WTC11 (cell line): Measurements from ENCODE around the gene FLNA. TPM values are rescaled to one million over a fixed set of nuclear protein-coding genes. Genes with fewer than 3 reads are reported as not detected.

ENCODE experiments used
- ATAC-seq: fragments of 200-7000 bp; cut with Tn5 transposase; 2 replicates; pipeline ENCODE4 v1.10.0; 2021; ENCODE audit warnings: mild to moderate bottlenecking, moderate library complexity
- CTCF ChIA-PET: fragments of 300-600 bp; sonication (Branson Sonifier 250); formaldehyde crosslinking; loops from one replicate; lab custom pipeline; 2021; ENCODE audit warnings: antibody characterized with exemption; lab: Charles Lee
- POLR2A ChIA-PET: fragments of 350-600 bp; sonication (Branson Sonifier 250); formaldehyde crosslinking; loops from one replicate; lab custom pipeline; 2021; ENCODE audit warnings: antibody characterized with exemption; lab: Charles Lee
- DNase-seq: peaks from one replicate; pipeline ENCODE4 v3.0.0; 2021; ENCODE audit warnings: low spot score
- H3K27ac Mint-ChIP-seq: 2 replicates; pipeline ENCODE4 v1.8.0; 2021; ENCODE audit warnings: mixed read lengths
- H3K27me3 Mint-ChIP-seq: 2 replicates; pipeline ENCODE4 v1.8.0; 2021; ENCODE audit warnings: low read depth, mild to moderate bottlenecking, moderate library complexity, mixed read lengths
- H3K36me3 Mint-ChIP-seq: 2 replicates; pipeline ENCODE4 v1.8.0; 2021; ENCODE audit warnings: mixed read lengths
- H3K4me1 Mint-ChIP-seq: 2 replicates; pipeline ENCODE4 v1.8.0; 2022; ENCODE audit warnings: mixed read lengths
- H3K4me3 Mint-ChIP-seq: 2 replicates; pipeline ENCODE4 v1.8.0; 2021; ENCODE audit warnings: mild to moderate bottlenecking, moderate library complexity, mixed read lengths
- H3K9me3 Mint-ChIP-seq: 2 replicates; pipeline ENCODE4 v1.8.0; 2021; ENCODE audit warnings: mixed read lengths
- CREM ChIP-seq: sonication (generic); formaldehyde crosslinking; IDR thresholded peaks from 2 replicates; pipeline ENCODE4 v1.8.1; 2022; ENCODE audit warnings: mild to moderate bottlenecking, missing genetic modification reagents, moderate library complexity
- E2F5 ChIP-seq: sonication (generic); formaldehyde crosslinking; IDR thresholded peaks from 2 replicates; pipeline ENCODE4 v1.8.1; 2022; ENCODE audit warnings: mild to moderate bottlenecking, moderate library complexity, missing genetic modification reagents
- FOXP1 ChIP-seq: sonication (generic); formaldehyde crosslinking; IDR thresholded peaks from 2 replicates; pipeline ENCODE4 v1.8.0; 2022; ENCODE audit warnings: missing genetic modification reagents, mild to moderate bottlenecking, moderate library complexity, borderline replicate concordance
- IRF1 ChIP-seq: sonication (generic); formaldehyde crosslinking; IDR thresholded peaks from 2 replicates; pipeline ENCODE4 v1.8.0; 2023; ENCODE audit warnings: missing genetic modification reagents
- MXD4 ChIP-seq: fragments of 250-450 bp; sonication (Bioruptor Pico); IDR thresholded peaks from 2 replicates; pipeline ENCODE4 v1.8.0; 2021; ENCODE audit warnings: mild to moderate bottlenecking, moderate library complexity, borderline replicate concordance
- NFE2L1 ChIP-seq: sonication (generic); formaldehyde crosslinking; IDR thresholded peaks from 2 replicates; pipeline ENCODE4 v1.8.1; 2023; ENCODE audit warnings: missing genetic modification reagents
- USF1 ChIP-seq: sonication (generic); formaldehyde crosslinking; IDR thresholded peaks from 2 replicates; pipeline ENCODE4 v1.8.0; 2022; ENCODE audit warnings: mild to moderate bottlenecking, missing genetic modification reagents
- total RNA-seq: library from RNA; stranded (reverse); gene quantifications from 3 replicates; pipeline ENCODE4 v1.2.3, GENCODE V29; 2021
- TF ChIP-seq, protein P1 (sequence below): fragments of 250-450 bp; sonication (Bioruptor Pico); IDR thresholded peaks from 2 replicates; pipeline ENCODE4 v1.9.0; 2021; ENCODE audit warnings: mild to moderate bottlenecking, borderline replicate concordance
- TF ChIP-seq, protein P2 (sequence below): sonication (generic); formaldehyde crosslinking; IDR thresholded peaks from 2 replicates; pipeline ENCODE4 v1.8.1; 2022; ENCODE audit warnings: missing genetic modification reagents, borderline replicate concordance
- TF ChIP-seq, protein P3 (sequence below): sonication (generic); formaldehyde crosslinking; IDR thresholded peaks from 2 replicates; pipeline ENCODE4 v1.8.0; 2023; ENCODE audit warnings: missing genetic modification reagents, mild to moderate bottlenecking, borderline replicate concordance
- TF ChIP-seq, protein P4 (sequence below): sonication (generic); formaldehyde crosslinking; IDR thresholded peaks from 2 replicates; pipeline ENCODE4 v1.8.0; 2023; ENCODE audit warnings: mild to moderate bottlenecking, missing genetic modification reagents

FLNA gene
- total RNA-seq, 1 experiment from 2014 or later = 1,017 TPM

- TF ChIP-seq, protein P1, sequence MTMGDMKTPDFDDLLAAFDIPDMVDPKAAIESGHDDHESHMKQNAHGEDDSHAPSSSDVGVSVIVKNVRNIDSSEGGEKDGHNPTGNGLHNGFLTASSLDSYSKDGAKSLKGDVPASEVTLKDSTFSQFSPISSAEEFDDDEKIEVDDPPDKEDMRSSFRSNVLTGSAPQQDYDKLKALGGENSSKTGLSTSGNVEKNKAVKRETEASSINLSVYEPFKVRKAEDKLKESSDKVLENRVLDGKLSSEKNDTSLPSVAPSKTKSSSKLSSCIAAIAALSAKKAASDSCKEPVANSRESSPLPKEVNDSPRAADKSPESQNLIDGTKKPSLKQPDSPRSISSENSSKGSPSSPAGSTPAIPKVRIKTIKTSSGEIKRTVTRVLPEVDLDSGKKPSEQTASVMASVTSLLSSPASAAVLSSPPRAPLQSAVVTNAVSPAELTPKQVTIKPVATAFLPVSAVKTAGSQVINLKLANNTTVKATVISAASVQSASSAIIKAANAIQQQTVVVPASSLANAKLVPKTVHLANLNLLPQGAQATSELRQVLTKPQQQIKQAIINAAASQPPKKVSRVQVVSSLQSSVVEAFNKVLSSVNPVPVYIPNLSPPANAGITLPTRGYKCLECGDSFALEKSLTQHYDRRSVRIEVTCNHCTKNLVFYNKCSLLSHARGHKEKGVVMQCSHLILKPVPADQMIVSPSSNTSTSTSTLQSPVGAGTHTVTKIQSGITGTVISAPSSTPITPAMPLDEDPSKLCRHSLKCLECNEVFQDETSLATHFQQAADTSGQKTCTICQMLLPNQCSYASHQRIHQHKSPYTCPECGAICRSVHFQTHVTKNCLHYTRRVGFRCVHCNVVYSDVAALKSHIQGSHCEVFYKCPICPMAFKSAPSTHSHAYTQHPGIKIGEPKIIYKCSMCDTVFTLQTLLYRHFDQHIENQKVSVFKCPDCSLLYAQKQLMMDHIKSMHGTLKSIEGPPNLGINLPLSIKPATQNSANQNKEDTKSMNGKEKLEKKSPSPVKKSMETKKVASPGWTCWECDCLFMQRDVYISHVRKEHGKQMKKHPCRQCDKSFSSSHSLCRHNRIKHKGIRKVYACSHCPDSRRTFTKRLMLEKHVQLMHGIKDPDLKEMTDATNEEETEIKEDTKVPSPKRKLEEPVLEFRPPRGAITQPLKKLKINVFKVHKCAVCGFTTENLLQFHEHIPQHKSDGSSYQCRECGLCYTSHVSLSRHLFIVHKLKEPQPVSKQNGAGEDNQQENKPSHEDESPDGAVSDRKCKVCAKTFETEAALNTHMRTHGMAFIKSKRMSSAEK (CRISPR knock-in tag) = no peak
- no peak for TF ChIP-seq IRF1
- TF ChIP-seq, protein P2, sequence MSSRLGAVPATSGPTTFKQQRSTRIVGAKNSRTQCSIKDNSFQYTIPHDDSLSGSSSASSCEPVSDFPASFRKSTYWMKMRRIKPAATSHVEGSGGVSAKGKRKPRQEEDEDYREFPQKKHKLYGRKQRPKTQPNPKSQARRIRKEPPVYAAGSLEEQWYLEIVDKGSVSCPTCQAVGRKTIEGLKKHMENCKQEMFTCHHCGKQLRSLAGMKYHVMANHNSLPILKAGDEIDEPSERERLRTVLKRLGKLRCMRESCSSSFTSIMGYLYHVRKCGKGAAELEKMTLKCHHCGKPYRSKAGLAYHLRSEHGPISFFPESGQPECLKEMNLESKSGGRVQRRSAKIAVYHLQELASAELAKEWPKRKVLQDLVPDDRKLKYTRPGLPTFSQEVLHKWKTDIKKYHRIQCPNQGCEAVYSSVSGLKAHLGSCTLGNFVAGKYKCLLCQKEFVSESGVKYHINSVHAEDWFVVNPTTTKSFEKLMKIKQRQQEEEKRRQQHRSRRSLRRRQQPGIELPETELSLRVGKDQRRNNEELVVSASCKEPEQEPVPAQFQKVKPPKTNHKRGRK = no peak
- peak; percentile 88 for TF ChIP-seq CREM (CRISPR knock-in tag)
- TF ChIP-seq MXD4 (CRISPR knock-in tag) = no peak
- peak; percentile 69 for TF ChIP-seq FOXP1 (CRISPR knock-in tag)
- TF ChIP-seq, protein P3, sequence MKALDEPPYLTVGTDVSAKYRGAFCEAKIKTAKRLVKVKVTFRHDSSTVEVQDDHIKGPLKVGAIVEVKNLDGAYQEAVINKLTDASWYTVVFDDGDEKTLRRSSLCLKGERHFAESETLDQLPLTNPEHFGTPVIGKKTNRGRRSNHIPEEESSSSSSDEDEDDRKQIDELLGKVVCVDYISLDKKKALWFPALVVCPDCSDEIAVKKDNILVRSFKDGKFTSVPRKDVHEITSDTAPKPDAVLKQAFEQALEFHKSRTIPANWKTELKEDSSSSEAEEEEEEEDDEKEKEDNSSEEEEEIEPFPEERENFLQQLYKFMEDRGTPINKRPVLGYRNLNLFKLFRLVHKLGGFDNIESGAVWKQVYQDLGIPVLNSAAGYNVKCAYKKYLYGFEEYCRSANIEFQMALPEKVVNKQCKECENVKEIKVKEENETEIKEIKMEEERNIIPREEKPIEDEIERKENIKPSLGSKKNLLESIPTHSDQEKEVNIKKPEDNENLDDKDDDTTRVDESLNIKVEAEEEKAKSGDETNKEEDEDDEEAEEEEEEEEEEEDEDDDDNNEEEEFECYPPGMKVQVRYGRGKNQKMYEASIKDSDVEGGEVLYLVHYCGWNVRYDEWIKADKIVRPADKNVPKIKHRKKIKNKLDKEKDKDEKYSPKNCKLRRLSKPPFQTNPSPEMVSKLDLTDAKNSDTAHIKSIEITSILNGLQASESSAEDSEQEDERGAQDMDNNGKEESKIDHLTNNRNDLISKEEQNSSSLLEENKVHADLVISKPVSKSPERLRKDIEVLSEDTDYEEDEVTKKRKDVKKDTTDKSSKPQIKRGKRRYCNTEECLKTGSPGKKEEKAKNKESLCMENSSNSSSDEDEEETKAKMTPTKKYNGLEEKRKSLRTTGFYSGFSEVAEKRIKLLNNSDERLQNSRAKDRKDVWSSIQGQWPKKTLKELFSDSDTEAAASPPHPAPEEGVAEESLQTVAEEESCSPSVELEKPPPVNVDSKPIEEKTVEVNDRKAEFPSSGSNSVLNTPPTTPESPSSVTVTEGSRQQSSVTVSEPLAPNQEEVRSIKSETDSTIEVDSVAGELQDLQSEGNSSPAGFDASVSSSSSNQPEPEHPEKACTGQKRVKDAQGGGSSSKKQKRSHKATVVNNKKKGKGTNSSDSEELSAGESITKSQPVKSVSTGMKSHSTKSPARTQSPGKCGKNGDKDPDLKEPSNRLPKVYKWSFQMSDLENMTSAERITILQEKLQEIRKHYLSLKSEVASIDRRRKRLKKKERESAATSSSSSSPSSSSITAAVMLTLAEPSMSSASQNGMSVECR = 0 out of 2 replicates have a peak, but pooled peaks have one; percentile 28
- TF ChIP-seq, protein P4, sequence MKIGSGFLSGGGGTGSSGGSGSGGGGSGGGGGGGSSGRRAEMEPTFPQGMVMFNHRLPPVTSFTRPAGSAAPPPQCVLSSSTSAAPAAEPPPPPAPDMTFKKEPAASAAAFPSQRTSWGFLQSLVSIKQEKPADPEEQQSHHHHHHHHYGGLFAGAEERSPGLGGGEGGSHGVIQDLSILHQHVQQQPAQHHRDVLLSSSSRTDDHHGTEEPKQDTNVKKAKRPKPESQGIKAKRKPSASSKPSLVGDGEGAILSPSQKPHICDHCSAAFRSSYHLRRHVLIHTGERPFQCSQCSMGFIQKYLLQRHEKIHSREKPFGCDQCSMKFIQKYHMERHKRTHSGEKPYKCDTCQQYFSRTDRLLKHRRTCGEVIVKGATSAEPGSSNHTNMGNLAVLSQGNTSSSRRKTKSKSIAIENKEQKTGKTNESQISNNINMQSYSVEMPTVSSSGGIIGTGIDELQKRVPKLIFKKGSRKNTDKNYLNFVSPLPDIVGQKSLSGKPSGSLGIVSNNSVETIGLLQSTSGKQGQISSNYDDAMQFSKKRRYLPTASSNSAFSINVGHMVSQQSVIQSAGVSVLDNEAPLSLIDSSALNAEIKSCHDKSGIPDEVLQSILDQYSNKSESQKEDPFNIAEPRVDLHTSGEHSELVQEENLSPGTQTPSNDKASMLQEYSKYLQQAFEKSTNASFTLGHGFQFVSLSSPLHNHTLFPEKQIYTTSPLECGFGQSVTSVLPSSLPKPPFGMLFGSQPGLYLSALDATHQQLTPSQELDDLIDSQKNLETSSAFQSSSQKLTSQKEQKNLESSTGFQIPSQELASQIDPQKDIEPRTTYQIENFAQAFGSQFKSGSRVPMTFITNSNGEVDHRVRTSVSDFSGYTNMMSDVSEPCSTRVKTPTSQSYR = no peak
Observed at GRCh38 chrX:154378799-154379568, 4.5 kb upstream of the FLNA start, which contains the start of gene EMD (continued).

- peaks cover 9% of the 10 kb centered on the region for H3K36me3 Mint-ChIP-seq
- TF ChIP-seq USF1 (CRISPR knock-in tag) (no peak), E2F5 (CRISPR knock-in tag) (no peak), NFE2L1 (CRISPR knock-in tag) (peak; percentile 55; the same call in 1 of the 2 replicates)
- POLR2A ChIA-PET = interaction anchor here (1.0 to 3.3 kb wide), 5 partner anchors 7 to 31 kb away, joined by 3 to 13 read pairs (median 5); partner anchors contain the start of genes DNASE1L1 and RPL10
- peak overlapping the region; percentile 76 for H3K27ac Mint-ChIP-seq
- H3K27me3 Mint-ChIP-seq = peaks cover 8% of the 10 kb centered on the region
- H3K9me3 Mint-ChIP-seq = no peaks in the 10 kb centered on the region
- H3K4me3 Mint-ChIP-seq = peak overlapping the region; percentile 62
- peak; percentile 29 for DNase-seq
- peaks cover 20% of the 10 kb centered on the region for H3K4me1 Mint-ChIP-seq
- CTCF ChIA-PET = no interaction called here
- ATAC-seq = no peak
Observed at GRCh38 chrX:154378059-154378798, 3.8 kb upstream of the FLNA start.
